ENCODE results near the gene EPHA4.

DNA sequence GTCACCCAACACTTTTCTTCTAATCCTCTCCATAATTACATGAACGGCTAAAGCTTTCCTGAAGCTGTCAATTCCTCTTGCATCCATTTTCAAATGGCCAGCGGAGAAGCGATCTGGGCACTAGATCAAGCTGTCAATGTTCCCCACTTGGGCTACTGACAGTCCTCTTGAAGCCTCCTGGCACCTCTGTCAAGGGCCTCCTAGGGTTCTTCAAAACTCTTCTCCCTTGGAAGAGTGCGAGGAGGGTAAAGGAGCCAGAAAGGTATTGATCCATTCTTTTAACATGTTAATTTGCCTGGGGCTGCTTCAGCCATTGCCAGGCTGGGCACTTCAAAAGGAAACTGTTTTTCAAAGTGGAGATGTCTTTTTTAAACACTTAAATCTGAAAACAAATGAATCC is 19.8 kb downstream of the EPHA4 start:
- TF ChIP-seq, protein P1, sequence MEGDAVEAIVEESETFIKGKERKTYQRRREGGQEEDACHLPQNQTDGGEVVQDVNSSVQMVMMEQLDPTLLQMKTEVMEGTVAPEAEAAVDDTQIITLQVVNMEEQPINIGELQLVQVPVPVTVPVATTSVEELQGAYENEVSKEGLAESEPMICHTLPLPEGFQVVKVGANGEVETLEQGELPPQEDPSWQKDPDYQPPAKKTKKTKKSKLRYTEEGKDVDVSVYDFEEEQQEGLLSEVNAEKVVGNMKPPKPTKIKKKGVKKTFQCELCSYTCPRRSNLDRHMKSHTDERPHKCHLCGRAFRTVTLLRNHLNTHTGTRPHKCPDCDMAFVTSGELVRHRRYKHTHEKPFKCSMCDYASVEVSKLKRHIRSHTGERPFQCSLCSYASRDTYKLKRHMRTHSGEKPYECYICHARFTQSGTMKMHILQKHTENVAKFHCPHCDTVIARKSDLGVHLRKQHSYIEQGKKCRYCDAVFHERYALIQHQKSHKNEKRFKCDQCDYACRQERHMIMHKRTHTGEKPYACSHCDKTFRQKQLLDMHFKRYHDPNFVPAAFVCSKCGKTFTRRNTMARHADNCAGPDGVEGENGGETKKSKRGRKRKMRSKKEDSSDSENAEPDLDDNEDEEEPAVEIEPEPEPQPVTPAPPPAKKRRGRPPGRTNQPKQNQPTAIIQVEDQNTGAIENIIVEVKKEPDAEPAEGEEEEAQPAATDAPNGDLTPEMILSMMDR (conservative IDR thresholded peaks at IDR 0.05; ENCODE audit: low read length): no peak
- no peak for TF ChIP-seq EZH2phosphoT487 (IDR thresholded peaks at IDR 0.05; ENCODE audit: borderline replicate concordance, low read depth, low read length)
